Adrenal gland (tissue), 5 donors: Measurements from ENCODE around the gene RAB30.

Experiments
- CTCF ChIP-seq, 6 experiments: fragments of 450-650 bp in 4 of 6; fragments of 200-600 bp in 2 of 6; sonication (generic) in 1 of 6; IDR thresholded peaks; 1 replicate in 5 of 6; 2 replicates in 1 of 6; pipeline versions ENCODE4 v1.5.1 to v1.8.0; 2016 to 2021; ENCODE audit warnings: antibody characterized with exemption in 6 of 6, mild to moderate bottlenecking in 2 of 6, moderate library complexity in 1 of 6
- POLR2A ChIP-seq, 2 donors: fragments of 450-650 bp; IDR thresholded peaks; one replicate each; pipeline ENCODE4 v1.6.1; 2017; ENCODE audit warnings: antibody characterized with exemption in 2 of 2, mild to moderate bottlenecking in 2 of 2, moderate library complexity in 1 of 2
- donor health status: DM: no; HTN: no; CAD: no.

DNA sequence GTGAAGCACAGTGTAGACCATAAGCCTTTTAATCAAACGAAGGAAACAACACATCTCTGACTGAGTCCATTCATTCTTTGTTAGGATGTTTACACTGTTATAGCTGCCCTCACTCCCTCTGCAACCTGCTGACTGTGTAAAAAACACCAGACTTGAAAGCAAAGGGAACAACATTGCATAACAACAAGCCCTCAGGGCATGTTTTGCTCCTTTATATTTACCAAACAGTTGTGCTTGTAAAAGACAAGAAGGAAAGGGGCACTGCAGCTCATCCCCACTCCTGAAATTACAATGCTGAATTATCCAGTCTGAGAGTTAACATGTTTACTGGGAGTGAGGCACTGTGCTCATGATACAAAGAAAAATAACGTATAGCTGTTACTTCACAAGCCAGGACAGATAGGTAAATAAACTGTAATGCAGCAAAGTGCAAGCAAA is 46.4 kb downstream of the RAB30 start:
- TF ChIP-seq CTCF (IDR thresholded peaks at IDR 0.05), result no peak
- no peak for TF ChIP-seq POLR2A (IDR thresholded peaks at IDR 0.05)
